GM21619 (cell line): ENCODE results near the gene ACAT1.
"Not testable (repeated sequence)": the region's sequence is repeated elsewhere in the genome, so short reads cannot be mapped to it uniquely, and the experiment has no call there.

Experiments
- ATAC-seq: cut with Tn5 transposase; IDR thresholded peaks from one replicate; pipeline ENCODE4 v1.9.1; 2021; ENCODE audit not compliant: unreplicated experiment

ACAT1 gene

GRCh38 chr11:108144615-108145014, 23.2 kb downstream of the ACAT1 start:
- no peak for ATAC-seq

GRCh38 chr11:108147150-108147549, 25.8 kb downstream of the ACAT1 start:
- no peak for ATAC-seq

- no peak for ATAC-seq
Observed at GRCh38 chr11:108148556-108148955, 27.2 kb downstream of the ACAT1 start.

GRCh38 chr11:108154591-108154990, 33.2 kb downstream of the ACAT1 start:
- no peak for ATAC-seq

GRCh38 chr11:108160970-108161566, 39.7 kb downstream of the ACAT1 start:
- peak; percentile 100 for ATAC-seq

GRCh38 chr11:108162878-108163277, 41.5 kb downstream of the ACAT1 start:
- not testable (repeated sequence) for ATAC-seq

GRCh38 chr11:108167624-108168023, 46.3 kb downstream of the ACAT1 start:
- no peak for ATAC-seq

GRCh38 chr11:108170184-108170583, 48.8 kb downstream of the ACAT1 start:
- peak; percentile 44 for ATAC-seq

GRCh38 chr11:108177570-108177969, 56.2 kb downstream of the ACAT1 start:
- ATAC-seq, result no peak

- no peak for ATAC-seq
Observed at GRCh38 chr11:108193725-108194124, 72.4 kb downstream of the ACAT1 start.

GRCh38 chr11:108196901-108197300, 75.5 kb downstream of the ACAT1 start:
- ATAC-seq, result peak; percentile 27
